NCI-H1436 (cell line): ENCODE measurements around the gene ZNF469.

Source experiments
- DNase-seq: peaks from one replicate; lab custom pipeline; 2025; lab: John Stamatoyannopoulos, UW

Gene ZNF469

DNA sequence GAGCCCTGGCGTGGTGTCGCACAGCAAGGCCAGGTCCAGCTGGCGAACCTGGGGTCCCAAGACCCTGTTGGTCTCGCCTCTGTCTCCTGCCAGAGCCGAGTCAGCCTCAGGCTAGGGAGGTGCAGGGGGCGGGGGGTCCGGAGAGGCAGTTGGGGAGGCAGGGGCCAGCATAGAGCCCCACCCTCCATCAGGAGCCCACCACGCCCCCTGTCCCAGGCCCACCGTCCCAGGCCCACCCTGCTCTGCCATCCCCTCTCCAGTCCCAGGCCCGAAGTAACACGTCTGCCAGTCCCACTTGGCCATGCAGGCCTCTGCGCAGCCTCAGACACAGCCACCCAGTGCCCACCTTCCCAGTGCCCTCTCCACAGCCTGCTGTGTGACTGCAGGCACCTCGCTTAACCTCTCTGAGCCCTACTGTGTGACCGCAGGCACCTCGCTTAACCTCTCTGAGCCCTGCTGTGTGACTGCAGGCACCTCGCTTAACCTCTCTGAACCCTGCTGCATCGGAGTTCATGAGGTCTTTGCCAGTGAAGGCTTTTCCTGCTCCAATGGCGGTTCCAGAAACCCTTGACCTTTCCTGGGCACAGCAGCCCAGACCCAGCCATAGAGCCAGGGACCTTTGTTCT, 29.3 kb downstream of the ZNF469 start:
- no peak for DNase-seq

DNA sequence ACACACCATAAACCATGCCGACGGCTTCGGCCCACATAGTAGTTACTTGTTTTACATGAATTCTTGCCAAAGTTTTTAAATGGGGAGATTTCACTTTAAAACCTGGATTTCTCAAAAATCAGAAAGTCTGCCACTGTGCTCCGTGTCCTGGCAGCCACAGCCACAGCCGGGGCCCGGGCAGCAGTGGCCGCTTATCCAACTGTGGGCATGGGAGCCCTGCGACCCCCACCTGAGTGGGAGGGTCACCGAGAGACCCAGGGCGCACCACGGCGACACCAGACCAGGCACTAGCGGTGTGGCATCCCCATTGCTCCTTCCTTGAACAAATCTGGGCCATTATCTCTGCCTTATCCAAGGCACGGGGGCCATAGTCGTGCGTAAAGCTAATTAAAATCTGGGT, 30.0 kb downstream of the ZNF469 start:
- DNase-seq = no peak

DNA sequence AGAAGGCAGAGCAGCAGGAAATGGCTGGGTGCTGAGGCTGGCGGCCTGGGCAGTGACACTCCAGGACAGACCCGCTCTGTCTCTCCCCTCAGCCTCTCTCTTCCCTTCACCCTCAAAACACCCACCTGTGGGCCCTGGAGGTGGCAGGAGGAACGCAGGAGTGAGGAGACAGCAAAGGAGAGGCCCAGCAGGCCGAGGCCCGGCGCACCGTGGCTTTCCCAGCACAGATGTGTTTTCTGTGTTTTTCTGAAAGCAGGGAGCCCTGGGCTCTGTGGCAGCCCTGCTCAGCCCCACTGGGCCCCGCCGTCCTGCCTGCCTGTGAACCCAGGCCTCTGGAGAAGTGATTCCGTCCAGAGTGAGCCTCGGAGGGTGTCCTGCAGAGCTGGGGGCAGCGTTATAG, 30.5 kb downstream of the ZNF469 start:
- DNase-seq = no peak

DNA sequence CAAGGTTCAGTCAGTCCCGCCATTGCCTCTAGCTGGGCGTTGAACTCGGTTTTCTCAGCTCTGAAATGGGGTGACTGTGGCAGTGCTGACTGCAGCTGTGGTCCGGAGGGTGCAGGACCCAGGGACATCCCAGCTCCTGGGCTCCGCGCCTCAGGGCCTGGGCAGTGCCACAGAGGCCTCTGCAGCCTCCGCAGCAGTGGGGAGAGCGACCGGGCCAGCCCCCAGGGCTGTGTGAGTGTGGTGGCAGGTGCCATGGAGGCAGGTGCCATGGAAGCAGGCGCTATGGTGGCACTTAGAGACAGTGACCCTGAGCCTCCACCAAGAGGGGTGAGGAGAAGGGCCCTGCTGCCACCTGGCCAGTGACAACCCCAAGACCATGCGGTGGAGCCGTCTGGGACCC, 30.9 kb downstream of the ZNF469 start:
- no peak for DNase-seq

DNA sequence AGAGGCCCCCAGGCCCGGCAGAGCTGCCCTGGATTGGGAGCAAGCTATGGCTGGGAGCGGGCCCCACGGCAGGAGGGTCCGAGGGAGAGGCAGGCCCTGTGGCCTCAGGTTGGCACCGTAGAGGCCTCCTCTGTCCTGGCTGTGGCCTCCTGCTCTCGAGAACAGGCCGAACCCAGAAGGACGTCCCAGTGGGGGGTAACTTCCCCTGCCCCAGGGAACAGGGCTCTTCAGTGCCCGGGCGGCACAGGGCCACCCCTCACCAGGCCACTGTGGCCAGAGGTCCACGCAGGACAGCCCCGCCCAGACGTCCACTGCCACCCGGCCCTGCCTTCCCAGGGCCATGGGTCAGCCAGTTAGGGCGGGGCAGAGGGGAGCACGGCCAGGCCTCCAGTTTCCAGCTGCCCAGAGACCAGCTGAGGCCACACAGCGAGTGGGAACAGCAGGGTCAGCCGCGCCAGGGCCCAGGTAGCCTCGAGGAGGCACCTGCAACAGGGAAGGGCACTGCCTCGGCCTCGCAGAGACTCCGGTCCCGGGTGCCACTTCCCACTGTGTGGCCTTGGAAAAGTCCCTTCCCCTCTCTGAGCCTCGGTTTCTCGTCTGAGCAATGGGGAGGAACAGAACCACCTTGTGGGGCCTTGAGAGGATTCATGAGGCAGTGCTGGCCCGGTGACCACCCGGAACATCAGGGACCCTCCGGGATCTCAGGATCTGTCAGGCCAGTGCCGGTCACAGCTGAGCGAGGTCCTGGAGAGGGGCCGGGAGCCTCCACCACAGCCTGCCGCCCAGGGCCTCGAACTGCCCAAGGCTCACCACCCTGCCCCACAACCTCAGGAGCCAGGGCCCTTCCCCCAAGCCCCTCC, 32.0 kb downstream of the ZNF469 start:
- no peak for DNase-seq

DNA sequence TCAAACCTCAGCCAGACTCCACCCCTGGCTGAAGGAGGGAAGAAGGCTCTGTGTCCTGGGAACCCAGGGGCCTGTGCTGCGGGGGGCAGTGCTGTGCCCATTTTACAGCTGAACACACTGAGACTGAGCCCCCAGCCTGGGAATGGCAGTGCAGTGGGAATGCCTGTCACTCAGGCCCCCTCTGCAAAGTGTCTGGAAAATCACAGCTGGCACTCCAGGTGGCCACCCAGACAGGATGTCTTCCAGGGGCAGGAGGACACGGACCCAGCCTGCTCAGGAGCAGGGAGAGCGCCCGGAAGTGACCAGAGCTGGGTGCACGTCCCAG, 32.6 kb downstream of the ZNF469 start:
- DNase-seq = no peak

DNA sequence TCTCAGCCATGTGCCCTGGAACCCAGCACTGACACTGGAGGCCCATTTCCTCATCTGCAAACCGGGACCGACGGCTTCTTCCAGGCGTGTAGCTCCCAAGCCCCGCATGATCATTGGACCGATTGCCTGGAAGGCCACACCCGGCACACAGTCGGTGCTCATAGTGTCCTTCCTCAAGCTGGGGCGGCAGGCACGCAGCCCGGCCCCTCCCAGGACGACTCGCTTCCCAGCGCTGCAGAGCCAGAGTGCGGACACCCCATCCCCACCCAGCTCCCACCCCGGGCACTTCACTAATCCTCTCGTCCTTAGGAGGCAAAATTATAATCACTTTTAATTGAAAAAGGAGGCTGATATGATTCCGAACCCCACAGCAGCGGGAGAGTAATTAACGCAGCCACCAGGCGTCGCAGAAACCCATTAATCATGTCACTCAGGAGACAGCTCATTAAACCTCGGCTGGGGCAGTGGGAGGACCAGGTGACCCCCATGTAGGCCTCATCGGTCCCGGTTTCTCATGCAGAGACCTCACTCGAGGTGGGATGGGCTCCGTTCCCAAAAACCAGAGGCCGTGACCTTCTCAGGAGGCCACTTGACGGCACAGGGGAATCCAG, 33.1 kb downstream of the ZNF469 start:
- DNase-seq = no peak

DNA sequence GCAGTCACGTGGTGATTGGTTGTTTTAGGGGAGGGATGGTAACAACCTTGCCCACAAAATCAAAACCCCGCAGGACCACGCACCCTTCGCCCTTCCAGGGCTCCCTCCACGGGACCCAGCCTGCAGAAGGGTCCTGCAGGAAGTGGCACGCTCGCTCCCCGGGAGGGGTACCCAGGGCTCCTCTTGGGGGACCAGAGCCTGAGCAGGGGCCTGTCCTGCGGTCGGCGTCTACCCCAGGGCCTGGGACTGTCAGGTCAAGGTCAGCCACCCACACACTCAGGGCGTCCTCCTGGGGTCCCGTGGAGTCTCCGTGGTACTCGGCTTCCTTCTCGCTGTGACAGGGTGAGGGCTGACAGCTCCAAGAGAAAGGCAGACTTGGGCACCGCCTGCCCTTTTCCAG, 33.9 kb downstream of the ZNF469 start:
- no peak for DNase-seq

DNA sequence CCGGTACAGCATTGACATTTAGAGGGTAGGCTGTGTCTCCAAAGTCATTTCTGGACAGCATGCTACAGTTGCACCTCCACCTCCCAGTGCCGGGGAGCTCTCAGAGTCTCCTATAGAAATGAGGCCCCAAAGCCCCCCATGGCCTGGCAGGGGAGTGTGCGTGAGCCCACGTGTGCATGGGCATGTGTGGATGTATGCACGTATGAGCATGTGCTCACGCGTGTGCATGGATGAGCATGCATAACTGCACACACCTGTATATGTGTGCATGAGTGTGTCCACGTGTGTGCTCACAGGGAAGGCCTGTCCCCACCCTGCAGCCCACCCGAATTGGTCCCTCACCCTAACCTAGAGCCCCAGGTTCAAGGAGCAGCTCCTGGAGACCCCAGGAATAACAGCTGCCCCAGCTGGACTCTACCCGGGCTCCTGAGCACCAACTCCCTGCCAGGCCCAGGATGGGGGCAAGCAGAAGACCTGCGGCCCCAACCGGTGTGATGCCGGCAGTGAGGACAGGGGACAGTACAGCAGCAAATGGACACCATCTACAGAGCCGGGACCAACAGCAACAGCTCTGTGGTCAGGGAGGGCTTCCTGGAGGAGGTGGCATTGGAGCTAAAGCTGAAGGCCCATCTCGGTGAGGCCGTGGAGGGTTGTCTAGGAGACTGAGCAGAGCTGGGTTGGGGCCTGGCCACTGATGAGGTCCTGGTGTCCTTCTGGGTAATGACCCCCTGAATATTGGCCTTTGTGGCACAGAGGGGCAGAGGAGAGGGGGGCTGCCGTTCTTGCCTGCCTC, 35.1 kb downstream of the ZNF469 start:
- DNase-seq = no peak

DNA sequence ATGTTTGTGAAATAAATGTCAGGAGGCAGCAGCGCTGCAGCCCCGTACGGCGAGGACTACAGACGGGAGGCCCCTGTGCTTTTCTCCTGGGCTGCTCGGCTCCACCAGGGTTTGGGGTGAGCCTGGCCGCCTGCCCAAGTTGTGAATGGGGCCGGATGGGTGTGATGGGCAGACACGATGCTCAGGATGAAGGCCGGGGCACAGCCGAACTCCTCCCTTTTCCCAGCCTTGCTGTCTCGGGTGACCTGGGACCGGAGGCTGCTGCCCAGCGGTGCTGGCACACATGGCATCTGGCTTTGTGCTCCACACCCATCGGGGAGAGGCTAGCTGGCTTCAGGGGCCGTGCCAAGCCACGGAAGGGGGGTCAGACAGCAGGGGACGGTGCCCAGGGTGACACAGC, 36.1 kb downstream of the ZNF469 start:
- no peak for DNase-seq

DNA sequence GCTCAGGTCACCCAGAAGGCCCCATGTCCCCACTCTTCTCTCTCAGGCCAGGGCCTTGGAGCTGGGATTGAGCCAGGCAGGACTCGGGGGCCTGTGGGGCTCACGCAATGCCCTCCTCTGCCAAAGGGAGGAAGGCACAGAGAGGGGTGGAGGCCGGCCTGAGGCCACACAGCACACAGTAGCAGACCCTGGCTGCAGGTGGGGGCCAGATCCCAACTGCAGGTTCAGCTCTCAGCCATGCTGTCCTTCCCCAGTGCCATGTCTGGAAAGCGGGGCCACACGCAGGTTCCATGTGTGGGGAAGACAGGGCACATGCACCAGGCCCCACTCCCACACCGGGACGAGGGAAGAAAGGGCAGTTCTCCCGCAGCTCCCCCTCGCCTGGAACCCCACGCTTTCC, 37.0 kb downstream of the ZNF469 start:
- no peak for DNase-seq

DNA sequence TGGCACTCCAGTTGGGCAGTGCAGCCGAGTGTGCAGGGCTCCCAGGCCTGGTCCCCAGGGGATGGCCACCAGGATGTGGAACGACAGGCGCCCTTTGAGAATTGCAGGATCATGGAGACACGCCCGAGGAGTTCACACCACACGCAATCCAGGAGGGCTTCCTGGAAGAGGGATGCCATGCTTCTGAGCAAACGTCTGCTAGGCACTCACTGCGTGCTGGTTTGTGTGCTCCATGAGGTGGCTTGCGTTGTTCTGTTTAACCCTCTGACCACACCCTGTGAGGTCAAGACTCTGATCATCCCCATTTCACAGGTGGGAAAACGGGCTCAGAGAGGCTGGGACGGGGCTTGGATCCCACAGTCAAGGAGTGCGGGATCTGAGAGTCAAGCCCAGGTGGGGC, 37.7 kb downstream of the ZNF469 start:
- no peak for DNase-seq

DNA sequence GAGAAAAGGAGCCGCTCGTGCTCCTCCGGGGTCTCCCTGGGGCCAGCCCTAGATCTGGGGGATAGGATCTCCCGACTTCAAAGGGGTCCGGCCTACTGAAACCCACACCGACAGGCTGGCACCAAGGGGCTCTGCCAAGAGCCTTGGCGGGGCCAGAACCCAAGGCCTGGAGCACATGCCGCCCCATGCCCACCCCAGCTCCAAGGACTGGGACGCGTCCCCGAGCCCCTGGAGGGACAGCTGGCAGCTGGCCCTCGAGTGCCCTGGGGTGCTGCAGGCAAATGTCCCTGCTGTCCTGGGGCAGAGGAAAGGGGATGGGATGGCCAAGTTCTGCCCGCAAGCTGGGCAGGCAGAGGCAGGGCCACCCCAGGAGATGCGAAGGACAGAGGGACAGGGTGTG, 38.5 kb downstream of the ZNF469 start:
- DNase-seq = no peak

DNA sequence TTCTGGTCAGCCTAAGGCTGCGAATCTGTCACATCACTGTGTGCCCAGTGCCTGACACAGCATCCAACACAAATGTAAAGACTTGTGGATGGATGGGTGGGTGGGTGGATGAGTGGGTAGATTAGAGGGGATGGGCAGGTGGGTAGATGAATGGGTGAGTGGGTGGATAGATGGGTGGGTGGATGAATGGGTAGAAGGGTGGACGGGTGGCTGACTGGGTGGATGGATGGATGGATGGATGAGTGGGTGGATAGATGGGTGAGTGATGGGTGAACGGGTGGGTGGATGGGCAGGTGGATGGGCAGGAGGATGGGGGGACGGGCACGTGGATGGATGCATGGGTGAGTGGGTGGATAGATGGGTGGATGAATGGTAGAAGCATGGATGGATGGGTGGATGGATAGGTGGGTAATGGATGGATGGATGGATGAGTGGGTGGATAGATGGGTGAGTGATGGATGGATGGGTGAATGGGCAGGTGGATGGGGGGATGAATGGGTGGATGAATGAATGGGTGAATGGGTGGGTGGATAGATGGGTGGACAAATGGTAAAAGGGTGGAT, 39.2 kb downstream of the ZNF469 start:
- no peak for DNase-seq

DNA sequence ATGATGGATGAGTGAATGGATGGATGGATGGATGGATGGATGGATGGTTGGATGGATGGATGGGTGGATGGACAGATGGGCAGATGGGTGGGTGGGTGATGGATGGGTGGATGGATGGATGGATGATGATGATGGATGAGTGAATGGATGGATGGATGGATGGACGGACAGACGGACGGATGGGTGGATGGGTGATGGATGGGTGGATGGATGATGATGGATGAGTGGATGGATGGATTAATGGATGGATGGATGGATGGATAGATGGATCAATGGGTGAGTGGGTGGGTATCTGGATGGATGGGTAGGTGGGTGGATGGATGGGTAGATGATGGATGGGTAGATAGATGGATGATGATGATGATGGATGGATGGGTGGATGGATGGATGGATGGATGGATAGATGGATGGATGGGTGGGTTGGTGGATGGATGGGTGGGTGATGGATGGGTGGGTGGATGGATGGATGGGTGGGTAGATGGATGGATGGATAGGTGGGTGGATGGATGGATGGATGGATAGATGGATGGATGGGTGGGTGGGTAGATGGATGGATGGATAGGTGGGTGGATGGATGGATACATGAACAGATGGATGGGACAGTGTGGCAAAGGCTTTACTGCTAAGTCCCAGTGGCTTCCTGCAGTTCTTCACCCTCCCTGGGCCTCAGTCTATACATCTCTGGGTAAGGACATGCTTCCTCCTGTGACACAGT, 40.1 kb downstream of the ZNF469 start:
- DNase-seq = no peak

DNA sequence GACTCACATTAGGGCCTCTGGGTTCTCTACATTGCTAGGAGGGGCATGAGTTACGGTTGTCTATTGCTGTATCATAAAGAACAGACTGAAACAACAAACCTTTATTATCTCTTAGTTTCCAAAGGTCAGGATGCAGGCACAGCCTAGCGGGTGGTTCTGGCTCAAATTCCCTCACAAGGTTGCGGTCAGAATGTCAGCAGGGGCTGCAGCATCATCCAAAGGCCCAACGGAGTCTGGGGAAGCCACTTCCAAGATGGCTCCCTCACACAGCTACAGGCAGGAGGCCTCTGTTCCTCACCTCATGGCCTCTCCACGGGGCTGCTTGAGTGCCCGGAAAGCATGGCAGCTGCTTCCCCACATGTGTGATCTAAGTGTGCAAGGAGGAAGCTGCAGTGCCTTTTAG, 40.7 kb downstream of the ZNF469 start:
- no peak for DNase-seq

DNA sequence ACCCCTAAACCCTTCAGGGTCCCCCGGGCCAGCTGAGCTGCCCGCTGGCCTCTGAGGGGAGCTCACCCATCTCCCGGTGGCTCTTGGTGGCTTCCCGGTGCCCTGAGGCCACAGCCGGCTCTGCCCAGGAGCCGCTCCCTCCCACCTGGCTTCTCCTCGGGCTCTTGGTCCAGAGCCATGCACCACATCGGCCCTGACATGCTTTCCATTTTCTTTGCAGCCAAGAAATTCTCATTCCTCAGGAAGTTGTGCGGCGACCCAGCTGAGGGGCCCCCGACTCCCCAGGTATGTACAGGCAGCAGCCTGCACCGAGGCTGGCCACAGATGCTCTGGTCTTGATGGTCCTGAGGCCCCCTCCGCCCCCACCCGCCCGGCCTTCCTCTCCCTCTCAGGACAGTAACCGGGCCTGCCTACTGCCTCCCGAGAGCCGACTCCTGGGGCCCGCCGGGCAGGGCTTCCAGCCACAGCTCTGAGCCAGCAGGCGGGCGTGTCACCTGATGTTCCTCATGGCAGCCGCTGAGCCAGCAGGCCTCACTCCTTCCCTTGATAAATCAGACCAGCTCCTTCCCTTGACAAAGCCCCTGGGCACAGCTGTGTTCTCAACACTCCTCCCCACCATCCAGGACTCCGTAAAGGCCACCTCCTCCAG, 42.0 kb downstream of the ZNF469 start:
- DNase-seq = no peak

DNA sequence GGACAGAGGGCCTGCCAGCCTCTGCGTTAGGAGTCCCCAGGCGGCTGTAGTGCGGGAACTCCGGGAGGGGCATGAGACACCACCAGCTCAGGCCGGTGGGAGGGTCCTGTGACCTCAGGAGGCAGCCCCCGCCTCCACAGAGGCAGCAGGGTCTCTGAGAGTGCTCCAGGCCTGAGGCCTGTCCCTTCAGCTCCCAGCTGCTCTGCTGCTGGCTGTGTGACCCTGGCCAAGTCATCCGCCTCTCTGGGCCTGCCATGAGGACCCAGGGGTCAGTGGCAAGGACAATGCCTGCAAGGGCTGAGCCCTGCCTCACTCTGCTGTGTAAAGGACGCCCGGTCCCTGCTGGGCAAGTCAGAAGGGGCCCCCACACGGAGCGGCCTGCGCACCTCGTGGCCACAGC, 43.3 kb downstream of the ZNF469 start:
- DNase-seq = no peak

DNA sequence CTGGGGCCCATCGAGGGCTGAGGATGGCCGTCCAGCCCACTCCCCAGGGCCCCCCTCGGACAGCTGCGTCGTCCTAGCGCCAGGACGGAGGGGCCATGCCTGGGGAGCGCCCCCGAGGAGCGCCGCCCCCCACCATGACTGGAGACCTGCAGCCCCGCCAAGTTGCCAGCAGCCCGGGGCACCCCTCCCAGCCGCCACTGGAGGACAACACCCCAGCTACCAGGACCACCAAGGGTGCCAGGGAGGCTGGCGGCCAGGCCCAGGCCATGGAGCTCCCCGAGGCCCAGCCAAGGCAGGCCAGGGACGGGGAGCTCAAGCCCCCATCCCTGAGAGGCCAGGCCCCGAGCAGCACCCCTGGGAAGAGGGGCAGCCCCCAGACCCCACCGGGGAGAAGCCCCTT, 44.6 kb downstream of the ZNF469 start:
- DNase-seq = no peak

DNA sequence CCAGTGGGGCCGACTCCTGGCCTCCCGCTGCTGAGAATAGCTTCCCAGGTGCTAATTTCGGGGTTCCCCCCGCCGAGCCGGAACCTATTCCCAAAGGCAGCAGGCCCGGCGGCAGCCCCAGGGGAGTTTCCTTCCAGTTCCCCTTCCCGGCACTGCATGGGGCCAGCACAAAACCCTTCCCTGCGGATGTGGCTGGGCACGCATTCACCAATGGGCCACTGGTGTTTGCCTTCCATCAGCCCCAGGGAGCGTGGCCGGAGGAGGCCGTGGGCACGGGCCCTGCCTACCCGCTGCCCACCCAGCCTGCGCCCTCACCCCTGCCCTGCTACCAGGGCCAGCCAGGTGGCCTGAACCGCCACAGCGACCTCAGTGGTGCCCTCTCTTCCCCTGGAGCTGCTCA, 45.4 kb downstream of the ZNF469 start:
- no peak for DNase-seq
